ENCODE results near the gene MAB21L3.
A peak's percentile ranks its signal among the peaks of the same experiment; 100 is the strongest.
"Not testable (repeated sequence)": the region's sequence is repeated elsewhere in the genome, so short reads cannot be mapped to it uniquely, and the experiment has no call there.

MAB21L3 gene

DNA sequence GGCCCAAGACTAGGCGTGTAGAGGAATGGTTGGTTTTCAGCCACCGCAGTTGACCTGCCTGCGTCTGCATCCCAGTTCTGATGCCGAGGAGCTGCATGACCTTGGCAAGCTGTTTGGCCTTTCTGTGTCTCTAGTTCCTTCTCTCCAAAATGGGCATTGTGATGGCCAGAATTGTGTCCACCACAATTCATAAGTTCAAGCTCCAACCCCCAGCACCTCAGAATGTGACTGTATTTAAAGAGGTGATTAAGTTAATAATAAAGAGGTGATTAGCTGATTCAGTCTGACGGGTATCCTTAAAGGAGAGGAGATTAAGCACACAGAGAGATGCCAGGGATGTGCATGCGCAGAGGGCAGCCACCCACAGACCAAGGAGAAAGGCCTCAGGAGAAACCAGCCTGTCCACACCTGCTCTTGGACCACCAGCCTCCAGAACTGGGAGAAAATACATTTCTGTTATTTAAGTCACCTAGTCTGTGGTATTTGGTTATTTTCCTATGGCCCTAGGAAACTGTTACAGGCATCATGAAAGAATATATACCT lies 28.5 kb downstream of the MAB21L3 start:
- DNase-seq, result no peak

DNA sequence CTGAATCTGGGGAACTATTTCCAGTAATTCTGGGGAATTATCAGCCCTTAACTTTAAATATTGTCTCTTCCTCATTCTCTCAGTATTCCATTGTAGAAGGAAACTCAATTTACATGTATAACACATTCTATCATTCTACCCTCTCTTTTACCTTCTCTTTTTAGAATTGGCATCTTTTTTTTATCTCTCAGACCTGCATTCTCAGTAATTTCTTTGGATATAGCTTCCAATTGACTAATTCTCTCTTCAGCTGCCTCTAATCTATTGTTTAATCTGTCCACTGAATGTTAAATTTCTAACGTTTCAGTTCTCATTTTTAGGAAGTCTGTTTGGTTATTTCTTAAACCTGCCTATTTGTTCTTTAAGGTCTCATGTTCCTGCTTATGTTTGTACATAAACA lies 33.0 kb downstream of the MAB21L3 start:
- no peak for DNase-seq

DNA sequence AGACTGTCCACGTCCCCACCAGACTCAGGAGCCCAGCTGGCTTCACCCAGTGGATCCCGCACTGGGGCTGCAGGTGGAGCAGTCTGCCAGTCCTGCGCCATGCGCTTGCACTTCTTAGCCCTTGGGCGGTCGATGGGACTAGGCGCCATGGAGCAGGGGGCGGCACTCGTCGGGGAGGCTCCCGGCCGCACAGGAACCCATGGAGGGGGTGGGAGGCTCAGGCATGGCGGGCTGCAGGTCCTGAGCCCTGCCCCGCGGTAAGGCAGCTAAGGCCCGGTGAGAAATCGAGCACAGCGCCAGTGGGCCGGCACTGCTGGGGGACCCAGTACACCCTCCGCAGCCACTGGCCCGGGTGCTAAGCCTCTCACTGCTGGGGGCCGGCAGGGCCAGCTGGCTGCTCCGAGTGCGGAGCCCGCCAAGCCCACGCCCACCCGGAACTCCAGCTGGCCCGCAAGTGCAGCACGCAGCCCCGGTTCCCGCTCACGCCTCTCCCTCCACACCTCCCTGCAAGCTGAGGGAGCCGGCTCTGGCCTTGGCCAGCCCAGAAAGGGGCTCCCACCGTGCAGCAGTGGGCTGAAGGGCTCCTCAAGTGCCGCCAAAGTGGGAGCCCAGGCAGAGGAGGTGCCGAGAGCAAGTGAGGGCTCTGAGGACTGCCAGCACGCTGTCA lies 35.4 kb downstream of the MAB21L3 start:
- DNase-seq, result not testable (repeated sequence)

DNA sequence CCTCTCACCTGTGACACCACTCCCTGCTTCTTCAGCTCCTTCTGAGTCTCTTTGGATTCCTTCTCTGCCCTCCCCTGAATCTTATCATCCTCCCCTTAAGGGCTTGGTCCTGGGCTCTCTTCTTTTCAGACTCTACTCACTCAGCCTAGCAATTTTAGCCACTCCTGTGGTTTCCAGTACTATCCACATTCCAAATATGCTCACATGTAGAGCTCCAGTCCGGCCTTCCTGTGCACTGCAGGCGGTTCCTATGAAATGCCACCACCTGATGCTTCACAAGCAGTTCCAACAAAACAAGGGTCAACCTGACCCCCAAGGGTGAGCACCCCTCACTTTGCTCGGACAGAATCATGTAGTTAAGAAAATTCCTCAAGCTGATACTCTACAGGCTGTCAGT lies 35.9 kb downstream of the MAB21L3 start:
- DNase-seq, result no peak

DNA sequence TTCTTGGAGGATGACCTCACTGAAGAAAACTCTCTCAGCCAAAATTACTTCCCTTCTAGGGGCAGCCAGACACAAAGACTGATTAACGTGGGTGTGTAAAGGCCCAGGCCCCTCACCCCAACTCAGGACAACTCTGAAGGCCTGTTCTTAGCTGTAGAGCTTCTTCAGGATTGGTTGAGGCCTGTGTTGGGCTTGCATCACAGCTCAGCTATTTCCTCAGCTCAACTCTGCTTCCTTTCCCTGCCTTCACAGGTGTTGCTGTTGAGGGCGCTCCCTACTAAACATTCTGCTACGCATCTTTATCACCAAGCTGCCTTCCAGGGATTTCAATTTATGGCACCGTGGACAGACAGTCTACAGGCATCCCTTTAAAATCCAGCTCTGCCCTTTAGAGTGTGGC lies 36.8 kb downstream of the MAB21L3 start:
- DNase-seq, result peak; percentile 18

DNA sequence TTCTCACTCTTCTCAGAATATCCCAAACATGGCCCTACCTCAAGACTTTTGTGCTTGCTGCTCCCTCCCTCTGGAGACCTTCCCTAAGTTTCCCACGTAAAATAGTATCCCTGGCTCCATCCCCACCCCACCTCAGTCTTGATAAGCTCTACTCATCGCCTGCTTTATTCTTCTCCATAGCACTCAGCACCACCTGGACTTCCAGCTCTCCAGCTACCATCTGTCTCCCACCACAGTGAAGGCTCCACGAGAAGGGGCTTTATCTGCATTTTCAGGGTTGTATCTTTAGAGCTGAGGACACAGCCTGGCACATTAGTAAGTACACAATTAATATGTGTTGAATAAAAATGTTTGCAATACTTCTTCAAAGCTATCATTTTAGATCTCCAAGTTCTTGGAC lies 37.8 kb downstream of the MAB21L3 start:
- DNase-seq, result no peak

DNA sequence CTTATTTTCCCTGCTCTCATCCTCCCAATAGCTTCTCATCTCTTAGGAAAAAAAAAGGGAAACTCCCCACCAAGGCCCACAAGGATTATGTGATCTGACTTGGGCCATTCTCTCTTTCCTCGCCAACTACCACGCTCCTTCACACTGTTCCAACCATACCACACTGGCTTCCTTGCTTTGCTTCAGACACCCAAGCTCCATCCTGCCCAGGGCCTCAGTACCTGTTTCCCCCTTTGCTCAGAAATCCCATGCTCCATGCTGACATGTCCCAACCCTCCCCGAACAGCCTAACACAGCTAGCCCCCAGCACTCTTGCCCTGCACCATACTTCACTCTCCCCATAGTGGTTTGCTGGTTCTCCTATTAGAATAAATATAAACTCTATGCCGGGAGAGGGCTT lies 39.2 kb downstream of the MAB21L3 start:
- DNase-seq, result no peak

DNA sequence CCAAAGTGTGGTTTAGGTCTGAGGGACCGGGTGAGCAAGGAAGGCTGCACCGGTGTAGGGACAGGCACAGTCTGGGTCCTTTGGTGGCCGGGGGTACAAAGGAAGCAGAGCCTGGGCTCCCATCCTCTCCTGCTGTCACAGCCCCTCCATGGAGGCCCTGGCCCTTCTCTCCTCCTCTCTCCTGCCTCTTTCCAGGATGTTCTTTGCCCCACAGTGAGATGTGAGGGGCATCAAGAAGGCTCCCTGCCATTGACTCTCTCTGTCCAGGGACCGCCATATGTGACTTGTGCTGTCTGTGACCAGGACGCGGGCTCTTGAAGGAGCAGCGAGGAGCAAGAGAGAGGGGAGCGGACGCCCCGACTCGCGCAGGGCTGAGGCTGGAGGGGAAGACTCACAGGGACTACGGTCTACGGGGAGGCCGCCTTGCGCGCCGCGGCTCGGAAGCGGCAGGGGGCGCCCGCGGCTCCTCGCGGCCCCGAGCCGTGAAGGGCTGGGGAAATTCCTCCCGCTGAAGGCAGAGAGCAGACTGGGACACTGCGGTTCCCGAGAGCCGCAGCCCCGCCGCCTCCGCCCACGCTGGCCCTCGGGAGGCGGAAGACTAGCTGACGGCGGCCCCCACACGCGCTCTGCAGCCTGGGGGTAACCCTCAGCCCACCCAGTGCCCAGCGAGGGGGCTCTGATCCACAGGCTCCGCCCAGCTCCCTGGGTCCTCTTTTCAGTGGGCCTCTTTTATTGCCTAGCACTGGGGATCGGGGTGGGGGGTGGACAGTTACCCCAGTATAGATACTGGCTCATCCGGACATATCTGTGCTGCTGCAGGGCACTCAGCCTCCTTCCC lies 40.8 kb downstream of the MAB21L3 start:
- peak; percentile 78 for DNase-seq

DNA sequence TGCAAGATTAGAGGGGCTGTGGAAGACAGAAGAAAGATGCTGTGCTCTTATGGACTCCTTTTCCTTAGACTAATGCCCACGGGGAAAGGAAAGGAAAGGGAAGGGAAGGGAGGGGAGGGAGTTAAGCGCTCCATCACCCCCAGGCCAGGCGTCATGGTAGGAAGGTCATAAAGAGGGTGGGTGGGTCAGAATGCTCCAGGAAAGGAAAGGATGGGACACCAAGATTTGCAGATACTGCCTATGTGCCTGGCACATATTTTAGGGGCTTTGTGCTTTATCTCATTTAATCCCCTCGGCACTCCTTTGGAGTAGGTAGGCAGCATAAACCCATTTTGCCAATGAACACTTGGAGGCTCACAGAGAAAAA lies 41.4 kb downstream of the MAB21L3 start:
- DNase-seq, result no peak

GRCh38 chr1:116152950-116153691 lies 41.9 kb downstream of the MAB21L3 start:
- DNase-seq, result no peak

DNA sequence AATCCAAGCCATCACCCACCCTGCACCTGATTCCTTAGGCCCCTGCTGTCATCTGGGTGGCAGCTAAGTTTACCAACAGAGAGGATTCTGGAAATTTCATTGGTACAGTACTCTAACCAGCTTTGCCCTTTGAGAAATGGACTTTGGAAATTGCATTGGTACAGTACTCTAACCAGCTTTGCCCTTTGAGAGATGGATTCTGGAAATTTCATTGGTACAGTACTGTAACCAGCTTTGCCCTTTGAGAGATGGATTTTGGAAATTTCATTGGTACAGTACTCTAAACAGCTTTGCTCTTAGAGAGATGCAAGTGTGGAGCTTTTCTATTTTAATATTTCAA lies 42.5 kb downstream of the MAB21L3 start:
- DNase-seq, result no peak

- DNase-seq, result no peak
Measured at GRCh38 chr1:116154536-116154935, 43.3 kb downstream of the MAB21L3 start.

GRCh38 chr1:116157096-116157495 lies 45.9 kb downstream of the MAB21L3 start:
- no peak for DNase-seq

GRCh38 chr1:116159177-116159576 lies 48.0 kb downstream of the MAB21L3 start:
- no peak for DNase-seq

- no peak for DNase-seq
Measured at GRCh38 chr1:116159611-116160010, 48.4 kb downstream of the MAB21L3 start.

DNA sequence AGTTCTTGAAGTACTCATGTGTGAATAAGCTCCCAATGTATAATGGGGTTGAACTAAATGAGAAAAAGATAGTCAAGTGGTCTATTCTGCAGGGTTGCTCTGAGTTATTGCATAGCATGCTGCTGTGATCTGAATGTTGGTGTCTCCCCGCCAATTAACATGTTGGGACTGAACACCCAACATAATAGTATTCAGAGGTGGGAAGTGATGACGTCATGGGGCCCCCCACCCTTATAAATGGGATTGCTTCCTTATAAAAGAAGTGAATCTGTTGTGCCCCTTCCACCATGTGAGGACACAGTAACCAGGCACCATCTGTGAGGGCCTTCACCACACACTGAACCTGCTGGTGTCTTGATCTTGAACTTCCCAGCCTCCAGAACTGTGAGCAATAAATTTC lies 50.2 kb downstream of the MAB21L3 start:
- no peak for DNase-seq

DNA sequence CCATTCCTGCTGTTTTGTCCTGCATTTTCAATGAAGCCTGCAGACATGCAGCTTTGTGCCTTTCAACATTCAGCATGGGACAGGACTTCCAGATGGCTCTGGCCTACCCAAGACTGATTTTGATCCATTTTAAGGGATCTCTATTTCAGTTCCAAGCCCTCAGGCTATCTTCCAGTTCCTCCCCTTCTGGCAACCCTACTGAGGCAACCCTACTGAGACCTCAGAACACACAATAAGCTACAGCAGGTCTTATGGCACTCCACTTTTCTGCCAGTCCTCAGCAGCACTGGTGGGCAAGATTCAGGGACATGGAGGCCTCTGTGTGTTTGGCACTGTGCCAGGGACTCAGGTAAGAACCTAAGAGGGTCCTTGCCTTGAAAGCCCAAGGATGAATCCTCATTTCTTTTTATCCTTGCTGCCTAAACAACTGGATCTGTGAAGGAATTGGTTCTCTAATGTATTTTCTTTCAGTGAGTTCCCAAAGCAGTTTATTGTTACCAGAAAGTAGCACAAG lies 50.7 kb downstream of the MAB21L3 start:
- no peak for DNase-seq

DNA sequence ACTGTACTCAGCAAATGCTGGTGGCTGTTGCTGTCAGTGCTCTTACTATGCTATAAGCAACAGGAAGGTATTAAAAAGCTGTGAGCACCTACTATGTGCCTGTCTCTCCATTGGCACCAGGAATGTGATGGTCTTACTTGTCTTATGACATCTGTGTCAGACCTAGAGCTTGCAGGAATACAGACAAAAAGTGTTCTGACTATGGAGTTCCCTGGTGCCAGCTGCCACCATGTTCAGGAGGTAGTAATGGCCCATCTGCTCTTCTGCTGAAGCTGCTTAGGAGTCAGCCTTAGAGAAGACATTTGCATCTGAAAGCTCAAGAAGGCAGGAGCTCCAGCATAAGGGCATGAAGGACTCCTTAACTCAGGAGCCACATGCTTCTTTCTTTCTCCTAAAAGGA lies 52.3 kb downstream of the MAB21L3 start:
- no peak for DNase-seq

- peak; percentile 10 for DNase-seq
Measured at GRCh38 chr1:116164150-116164549, 53.0 kb downstream of the MAB21L3 start.

- no peak for DNase-seq
Measured at GRCh38 chr1:116164604-116165368, 53.6 kb downstream of the MAB21L3 start.

GRCh38 chr1:116165572-116165971 lies 54.4 kb downstream of the MAB21L3 start:
- no peak for DNase-seq

- DNase-seq, result no peak
Measured at GRCh38 chr1:116166011-116166571, 54.9 kb downstream of the MAB21L3 start.
